ENCODE results near the gene GDNF.

GDNF gene

GRCh38 chr5:37770786-37771185, 69.1 kb downstream of the GDNF start:
- TF ChIP-seq CTCF (IDR thresholded peaks at IDR 0.05; ENCODE audit: low read depth, low read length), result no peak
- no peak overlapping the region for H3K4me3 ChIP-seq (ENCODE audit: low read depth, low read length)

- no peak overlapping the region for H3K4me3 ChIP-seq (ENCODE audit: low read depth, low read length)
Observed at GRCh38 chr5:37769840-37770239, 70.0 kb downstream of the GDNF start.

GRCh38 chr5:37769108-37769507, 70.7 kb downstream of the GDNF start:
- TF ChIP-seq CTCF (IDR thresholded peaks at IDR 0.05; ENCODE audit: low read depth, low read length), result no peak
- H3K4me3 ChIP-seq (ENCODE audit: low read depth, low read length), result no peak overlapping the region

More at GRCh38 chr5:37769840-37770239, 70.0 kb downstream of the GDNF start:
- no peak for TF ChIP-seq CTCF (IDR thresholded peaks at IDR 0.05; ENCODE audit: low read depth, low read length)

- no peak for TF ChIP-seq CTCF (IDR thresholded peaks at IDR 0.05; ENCODE audit: low read depth, low read length)
Observed at GRCh38 chr5:37768371-37768770, 71.5 kb downstream of the GDNF start.

GRCh38 chr5:37767961-37768360, 71.9 kb downstream of the GDNF start:
- H3K4me3 ChIP-seq (ENCODE audit: low read depth, low read length), result no peak overlapping the region
- no peak for TF ChIP-seq CTCF (IDR thresholded peaks at IDR 0.05; ENCODE audit: low read depth, low read length)

More at GRCh38 chr5:37768371-37768770, 71.5 kb downstream of the GDNF start:
- H3K4me3 ChIP-seq (ENCODE audit: low read depth, low read length), result no peak overlapping the region

GRCh38 chr5:37767251-37767650, 72.6 kb downstream of the GDNF start:
- no peak for TF ChIP-seq CTCF (IDR thresholded peaks at IDR 0.05; ENCODE audit: low read depth, low read length)
- no peak overlapping the region for H3K4me3 ChIP-seq (ENCODE audit: low read depth, low read length)
